ENCODE measurements around the gene GLDN. TPM values are rescaled to one million over a fixed set of nuclear protein-coding genes. Genes with fewer than 3 reads are reported as not detected.

Gene GLDN
- total RNA-seq, 1 donor from 2014 or later: not detected

GRCh38 chr15:51332206-51333147, 9.0 kb upstream of the GLDN start:
- Mint-ChIP-seq H3K27me3 (peaks cover 3% of the 10 kb centered on the region), H3K9me3 (no peaks in the 10 kb centered on the region)
- intact Hi-C loops (cut with micrococcal nuclease): no loop called here

GRCh38 chr15:51333571-51333970, 7.9 kb upstream of the GLDN start:
- intact Hi-C loops (cut with micrococcal nuclease): no loop called here
- Mint-ChIP-seq H3K36me3 (ENCODE audit: low read depth) (no peaks in the 10 kb centered on the region), H3K27me3 (peaks cover 3% of the 10 kb centered on the region), H3K27ac (no peak overlapping the region), H3K4me1 (no peaks in the 10 kb centered on the region), H3K9me3 (no peaks in the 10 kb centered on the region), H3K4me3 (no peak overlapping the region)
- DNase-seq: no peak

More at GRCh38 chr15:51332206-51333147, 9.0 kb upstream of the GLDN start:
- Mint-ChIP-seq H3K27ac (no peak overlapping the region), H3K36me3 (ENCODE audit: low read depth) (no peaks in the 10 kb centered on the region), H3K4me3 (no peak overlapping the region), H3K4me1 (no peaks in the 10 kb centered on the region)
- no peak for DNase-seq

GRCh38 chr15:51334011-51334451, 7.4 kb upstream of the GLDN start:
- no peaks in the 10 kb centered on the region for H3K4me1 Mint-ChIP-seq
- no peak overlapping the region for H3K27ac Mint-ChIP-seq
- no peaks in the 10 kb centered on the region for H3K36me3 Mint-ChIP-seq (ENCODE audit: low read depth)
- no peak overlapping the region for H3K4me3 Mint-ChIP-seq
- DNase-seq: no peak
- intact Hi-C loops (cut with micrococcal nuclease): no loop called here
- peaks cover 3% of the 10 kb centered on the region for H3K27me3 Mint-ChIP-seq
- H3K9me3 Mint-ChIP-seq: no peaks in the 10 kb centered on the region

- H3K36me3 Mint-ChIP-seq (ENCODE audit: low read depth): no peaks in the 10 kb centered on the region
- H3K4me3 Mint-ChIP-seq: no peak overlapping the region
- intact Hi-C loops (cut with micrococcal nuclease): no loop called here
- H3K27ac Mint-ChIP-seq: no peak overlapping the region
- peaks cover 4% of the 10 kb centered on the region for H3K27me3 Mint-ChIP-seq
- H3K4me1 Mint-ChIP-seq: no peaks in the 10 kb centered on the region
- no peak for DNase-seq
- no peaks in the 10 kb centered on the region for H3K9me3 Mint-ChIP-seq
Observed at GRCh38 chr15:51335087-51335486, 6.4 kb upstream of the GLDN start.

GRCh38 chr15:51335538-51336410, 5.7 kb upstream of the GLDN start:
- Mint-ChIP-seq H3K9me3 (no peaks in the 10 kb centered on the region), H3K27ac (no peak overlapping the region), H3K4me1 (no peaks in the 10 kb centered on the region), H3K4me3 (no peak overlapping the region), H3K27me3 (peaks cover 8% of the 10 kb centered on the region), H3K36me3 (ENCODE audit: low read depth) (no peaks in the 10 kb centered on the region)
- DNase-seq: no peak
- intact Hi-C loops (cut with micrococcal nuclease): no loop called here

GRCh38 chr15:51338496-51338895, 3.0 kb upstream of the GLDN start, which contains the start of gene CYP19A1:
TSS of gene CYP19A1 (minus strand) at chr15:51338596. CDS start at chr15:51242912, 95,684 bp downstream.
- no peak within 1 kb of the TSS for H3K27ac Mint-ChIP-seq
- H3K36me3 Mint-ChIP-seq (ENCODE audit: low read depth): no peaks in the 10 kb centered on the region
- DNase-seq: no peak
- H3K4me1 Mint-ChIP-seq: no peaks in the 10 kb centered on the region
- intact Hi-C loops (cut with micrococcal nuclease): no loop called here
- no peak within 1 kb of the TSS for H3K4me3 Mint-ChIP-seq
- no peaks in the 10 kb centered on the region for H3K9me3 Mint-ChIP-seq
- H3K27me3 Mint-ChIP-seq: peaks cover 20% of the 10 kb centered on the region

GRCh38 chr15:51342227-51342999, 958 bp downstream of the GLDN start:
- Mint-ChIP-seq H3K27me3 (peaks cover 38% of the 10 kb centered on the region), H3K9me3 (no peaks in the 10 kb centered on the region), H3K4me3 (no peak overlapping the region), H3K36me3 (ENCODE audit: low read depth) (no peaks in the 10 kb centered on the region), H3K4me1 (no peaks in the 10 kb centered on the region), H3K27ac (no peak overlapping the region)
- DNase-seq: no peak
- intact Hi-C loops (cut with micrococcal nuclease): no loop called here

- Mint-ChIP-seq H3K4me3 (no peak overlapping the region), H3K4me1 (no peaks in the 10 kb centered on the region)
Observed at GRCh38 chr15:51343466-51343865, 2.0 kb downstream of the GLDN start.

GRCh38 chr15:51346136-51346535, 4.7 kb downstream of the GLDN start:
- no peaks in the 10 kb centered on the region for H3K36me3 Mint-ChIP-seq (ENCODE audit: low read depth)
- DNase-seq: no peak
- intact Hi-C loops (cut with micrococcal nuclease): no loop called here
- no peak overlapping the region for H3K27ac Mint-ChIP-seq
- H3K4me1 Mint-ChIP-seq: peaks cover 2% of the 10 kb centered on the region
- no peak overlapping the region for H3K4me3 Mint-ChIP-seq
- no peaks in the 10 kb centered on the region for H3K9me3 Mint-ChIP-seq
- peaks cover 34% of the 10 kb centered on the region for H3K27me3 Mint-ChIP-seq

More at GRCh38 chr15:51343466-51343865, 2.0 kb downstream of the GLDN start:
- no peak overlapping the region for H3K27ac Mint-ChIP-seq
- H3K9me3 Mint-ChIP-seq: no peaks in the 10 kb centered on the region
- H3K27me3 Mint-ChIP-seq: peaks cover 42% of the 10 kb centered on the region
- DNase-seq: no peak
- H3K36me3 Mint-ChIP-seq (ENCODE audit: low read depth): no peaks in the 10 kb centered on the region
- intact Hi-C loops (cut with micrococcal nuclease): no loop called here

- Mint-ChIP-seq H3K36me3 (ENCODE audit: low read depth) (no peaks in the 10 kb centered on the region), H3K9me3 (no peaks in the 10 kb centered on the region), H3K4me3 (no peak overlapping the region), H3K27ac (no peak overlapping the region), H3K27me3 (peaks cover 21% of the 10 kb centered on the region), H3K4me1 (peaks cover 2% of the 10 kb centered on the region)
- intact Hi-C loops (cut with micrococcal nuclease): no loop called here
- no peak for DNase-seq
Observed at GRCh38 chr15:51348688-51349087, 7.2 kb downstream of the GLDN start.

GRCh38 chr15:51349156-51349844, 7.8 kb downstream of the GLDN start:
- intact Hi-C loops (cut with micrococcal nuclease): no loop called here
- H3K9me3 Mint-ChIP-seq: no peaks in the 10 kb centered on the region
- H3K36me3 Mint-ChIP-seq (ENCODE audit: low read depth): no peaks in the 10 kb centered on the region
- H3K4me3 Mint-ChIP-seq: no peak overlapping the region
- no peak for DNase-seq
- no peak overlapping the region for H3K27ac Mint-ChIP-seq
- H3K4me1 Mint-ChIP-seq: peaks cover 2% of the 10 kb centered on the region
- H3K27me3 Mint-ChIP-seq: peaks cover 19% of the 10 kb centered on the region

- no peaks in the 10 kb centered on the region for H3K9me3 Mint-ChIP-seq
- H3K27ac Mint-ChIP-seq: no peak overlapping the region
- H3K4me3 Mint-ChIP-seq: no peak overlapping the region
- intact Hi-C loops (cut with micrococcal nuclease): no loop called here
- no peaks in the 10 kb centered on the region for H3K36me3 Mint-ChIP-seq (ENCODE audit: low read depth)
- H3K4me1 Mint-ChIP-seq: peaks cover 2% of the 10 kb centered on the region
- no peak for DNase-seq
- peaks cover 10% of the 10 kb centered on the region for H3K27me3 Mint-ChIP-seq
Observed at GRCh38 chr15:51350723-51351122, 9.3 kb downstream of the GLDN start.

- Mint-ChIP-seq H3K9me3 (no peaks in the 10 kb centered on the region), H3K4me1 (peaks cover 4% of the 10 kb centered on the region), H3K27ac (no peak overlapping the region), H3K27me3 (peaks cover 2% of the 10 kb centered on the region), H3K36me3 (ENCODE audit: low read depth) (no peaks in the 10 kb centered on the region), H3K4me3 (no peak overlapping the region)
- no peak for DNase-seq
- intact Hi-C loops (cut with micrococcal nuclease): no loop called here
Observed at GRCh38 chr15:51353976-51354375, 12.5 kb downstream of the GLDN start.

Data from activated CD4-positive, alpha-beta T cell treated with anti-CD3 and anti-CD28 coated beads, Interleukin-2, amount 10 ng/mL, durations not matched to agents 24 days and 14 days (primary cell).